GM12892 (cell line): ENCODE measurements around the gene ZSWIM4. TPM values are rescaled to one million over a fixed set of nuclear protein-coding genes. Genes with fewer than 3 reads are reported as not detected.
"Not testable (repeated sequence)": the region's sequence is repeated elsewhere in the genome, so short reads cannot be mapped to it uniquely, and the experiment has no call there.

ENCODE experiments used
- DNase-seq: peaks from one replicate; pipeline ENCODE4 v3.0.0; 2011; ENCODE audit not compliant: insufficient read length
- FAIRE-seq: peaks from 2 replicates; lab custom pipeline; 2011; peaks lifted over from hg19 to GRCh38; lab: Jason Lieb, UNC
- POLR2A ChIP-seq: IDR thresholded peaks from 2 replicates; pipeline ENCODE4 v1.6.1; 2011; ENCODE audit warnings: low read depth, low read length, control low read depth
- POLR2AphosphoS5 ChIP-seq: IDR thresholded peaks from 2 replicates; pipeline ENCODE4 v1.6.1; 2011; ENCODE audit warnings: low read depth, low read length, control low read depth
- TAF1 ChIP-seq: IDR thresholded peaks from 2 replicates; pipeline ENCODE4 v1.6.1; 2011; ENCODE audit warnings: low read depth, mild to moderate bottlenecking, control low read depth, low read length, borderline replicate concordance
- polyA plus RNA-seq: library from polyadenylated mRNA; unstranded; fragments of >200 nt; gene quantifications from one replicate; pipeline ENCODE4 v1.2.1, GENCODE V29; 2012; ENCODE audit warnings: missing spikeins, inconsistent platforms; ENCODE audit not compliant: missing spikeins

The ZSWIM4 gene
- polyA plus RNA-seq, result 1.8 TPM

DNA sequence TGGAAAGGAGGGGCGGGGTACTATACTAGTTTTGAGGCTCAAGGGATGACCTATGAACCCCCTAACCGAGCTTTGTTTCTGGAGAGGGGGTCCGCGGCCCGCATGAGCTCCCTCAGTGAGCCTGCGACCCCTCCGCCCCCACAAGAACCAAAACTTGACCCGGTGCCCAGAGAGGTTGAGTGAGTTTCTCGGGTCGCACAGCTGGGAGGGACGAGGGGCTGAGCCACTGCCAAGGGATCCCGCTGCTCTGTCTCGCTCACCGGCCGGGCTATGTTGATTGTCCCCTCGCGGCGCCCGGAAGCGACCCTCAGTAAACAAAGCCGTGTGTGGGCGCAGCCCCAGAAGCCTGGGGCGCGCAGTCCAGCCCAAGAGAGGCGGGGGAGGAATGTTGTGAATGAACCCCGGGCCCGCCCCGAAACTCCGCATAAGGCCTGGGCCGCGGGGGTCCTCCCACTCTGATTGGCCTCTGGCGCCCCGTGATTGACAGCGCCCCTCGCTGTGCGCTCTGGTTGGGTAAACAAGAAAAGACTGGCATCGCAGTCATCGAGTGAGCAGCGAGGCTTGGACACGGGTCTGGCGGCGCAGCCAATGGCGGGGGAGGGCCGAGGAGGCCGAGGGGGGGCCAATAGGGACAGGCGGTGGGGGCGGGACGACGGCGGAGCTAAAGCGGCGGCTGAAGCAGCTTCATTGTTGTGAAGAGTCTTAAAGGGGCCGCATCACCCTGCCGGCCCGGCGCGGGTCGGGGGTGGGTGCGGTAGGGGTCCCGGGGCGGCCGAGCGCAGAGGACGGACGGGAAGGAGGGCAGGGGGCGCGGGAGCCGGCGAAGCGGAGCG lies at the start of gene ZSWIM4:
Gene ZSWIM4 (plus strand): TSS at position 687 of the 833 bp plus-strand sequence. CDS start 206 bp downstream, outside the sequence.
- FAIRE-seq, result peak; percentile 90
- TF ChIP-seq POLR2AphosphoS5 (no peak), TAF1 (0 out of 2 replicates have a peak, but pooled peaks have one; percentile 33), POLR2A (peak; percentile 13; the same call in 1 of the 2 replicates)
- peak; percentile 97 for DNase-seq

DNA sequence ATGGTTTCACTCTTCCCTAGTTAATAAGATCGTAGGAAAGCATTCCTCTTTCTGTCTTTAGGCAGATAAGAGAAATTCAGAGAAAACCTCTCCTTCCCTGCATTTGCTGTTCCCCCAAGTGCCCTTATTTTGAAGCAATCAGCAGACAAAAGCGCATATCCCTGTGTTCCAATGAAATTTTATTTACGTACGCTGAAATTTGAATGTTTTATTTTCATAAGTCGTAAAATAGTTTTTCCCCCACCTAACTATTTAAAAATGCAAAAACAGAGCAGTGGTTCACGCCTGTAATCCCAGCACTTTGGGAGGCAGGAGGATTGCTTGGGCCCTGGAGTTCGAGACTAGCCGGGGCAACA lies 48.2 kb upstream of the ZSWIM4 start:
- no peak for DNase-seq
- no peak for TF ChIP-seq POLR2A
- no peak for TF ChIP-seq TAF1
- TF ChIP-seq POLR2AphosphoS5, result no peak
- no peak for FAIRE-seq

DNA sequence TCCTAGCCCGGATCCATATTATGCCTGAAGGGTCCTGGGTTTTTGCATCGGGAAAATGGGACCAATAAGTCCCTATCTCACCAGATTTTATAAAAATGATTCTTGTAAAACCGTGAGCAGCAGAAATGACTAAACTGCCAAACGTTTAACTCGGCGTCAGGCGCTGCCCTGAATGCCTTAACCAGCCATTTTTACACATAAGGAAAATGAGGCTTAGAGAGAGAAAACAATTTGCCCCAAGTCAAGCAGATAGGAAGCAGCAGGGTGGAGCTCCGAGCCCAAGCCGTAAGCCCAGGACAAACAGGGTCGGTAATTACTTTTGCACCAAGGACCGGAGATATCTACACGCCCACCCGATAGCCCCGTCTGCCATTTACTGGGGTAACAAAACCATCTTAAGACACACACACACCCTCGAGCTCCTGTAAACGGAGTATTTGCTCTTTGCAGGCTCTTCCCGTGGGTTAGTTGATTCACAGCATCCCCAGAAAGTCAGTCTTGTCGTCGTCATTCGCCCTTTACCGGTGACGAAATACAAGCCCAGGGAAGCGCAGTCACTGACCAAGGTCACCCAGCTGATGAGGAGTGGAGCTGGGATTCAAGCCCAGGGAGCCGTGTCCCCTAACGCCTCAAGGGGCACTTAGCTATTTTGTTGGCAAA lies 46.9 kb upstream of the ZSWIM4 start:
- TF ChIP-seq TAF1 (no peak), POLR2AphosphoS5 (peak; percentile 45; the same call in 1 of the 2 replicates)
- FAIRE-seq (peak; percentile 36), DNase-seq (no peak)

DNA sequence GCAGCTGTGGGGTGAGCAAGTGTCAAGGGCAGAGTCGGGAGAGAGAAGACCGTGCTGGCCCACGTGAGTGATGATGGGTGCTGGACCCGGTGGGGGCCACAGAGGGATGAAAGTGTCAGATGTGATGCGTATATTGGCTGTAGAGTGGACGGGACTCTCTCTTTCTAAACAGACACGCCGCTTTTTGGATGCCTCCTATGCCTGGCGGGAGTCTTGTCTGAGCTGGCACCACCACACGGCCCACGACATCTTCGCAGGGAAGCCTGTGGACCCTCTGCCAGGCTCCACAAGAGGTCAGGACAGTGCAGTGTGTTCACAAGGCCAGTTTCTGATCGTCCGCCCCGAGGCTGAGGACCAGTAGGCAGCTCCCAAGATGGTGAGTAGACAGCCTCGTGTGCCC lies 43.8 kb upstream of the ZSWIM4 start:
- TF ChIP-seq POLR2AphosphoS5 (no peak), TAF1 (no peak), POLR2A (no peak)
- FAIRE-seq (no peak), DNase-seq (no peak)

DNA sequence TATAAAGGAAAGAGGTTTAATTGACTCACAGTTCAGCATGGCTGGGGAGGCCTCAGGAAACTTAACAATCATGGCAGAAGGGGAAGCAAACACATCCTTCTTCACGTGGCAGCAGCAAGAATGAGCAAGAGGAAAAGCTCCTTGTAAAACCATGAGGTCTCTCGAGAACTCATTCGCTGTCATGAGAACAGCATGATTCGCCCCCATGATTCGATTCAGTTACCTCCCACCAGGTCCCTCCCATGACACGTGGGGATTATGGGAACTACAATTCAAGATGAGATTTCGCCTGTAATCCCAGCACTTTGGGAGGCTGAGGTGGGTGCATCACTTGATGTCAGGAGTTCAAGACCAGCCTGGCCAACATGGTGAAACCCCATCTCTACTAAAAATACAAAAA lies 41.6 kb upstream of the ZSWIM4 start:
- DNase-seq, FAIRE-seq: not testable (repeated sequence)

DNA sequence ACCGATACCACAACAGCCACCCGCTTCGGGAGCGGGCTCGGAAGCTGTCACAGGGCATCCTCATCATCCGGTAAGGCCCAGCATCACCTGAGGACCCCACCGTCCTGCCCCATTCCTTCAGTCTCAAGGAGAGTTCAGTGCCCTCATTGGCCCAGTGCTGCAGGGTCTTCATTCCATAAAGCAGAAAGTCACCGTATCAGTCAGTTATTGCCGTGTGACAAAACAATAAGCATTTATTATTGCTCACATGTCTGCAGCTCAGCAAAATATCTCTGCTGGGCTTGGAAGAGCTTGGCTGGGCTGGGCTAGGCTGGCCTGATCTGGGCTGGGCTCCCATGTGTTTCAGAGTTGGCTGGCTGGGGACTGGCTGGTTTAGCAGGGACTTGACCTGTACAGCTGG lies 39.0 kb upstream of the ZSWIM4 start:
- TF ChIP-seq POLR2A, result no peak
- no peak for TF ChIP-seq POLR2AphosphoS5
- no peak for TF ChIP-seq TAF1
- DNase-seq (no peak), FAIRE-seq (no peak)

DNA sequence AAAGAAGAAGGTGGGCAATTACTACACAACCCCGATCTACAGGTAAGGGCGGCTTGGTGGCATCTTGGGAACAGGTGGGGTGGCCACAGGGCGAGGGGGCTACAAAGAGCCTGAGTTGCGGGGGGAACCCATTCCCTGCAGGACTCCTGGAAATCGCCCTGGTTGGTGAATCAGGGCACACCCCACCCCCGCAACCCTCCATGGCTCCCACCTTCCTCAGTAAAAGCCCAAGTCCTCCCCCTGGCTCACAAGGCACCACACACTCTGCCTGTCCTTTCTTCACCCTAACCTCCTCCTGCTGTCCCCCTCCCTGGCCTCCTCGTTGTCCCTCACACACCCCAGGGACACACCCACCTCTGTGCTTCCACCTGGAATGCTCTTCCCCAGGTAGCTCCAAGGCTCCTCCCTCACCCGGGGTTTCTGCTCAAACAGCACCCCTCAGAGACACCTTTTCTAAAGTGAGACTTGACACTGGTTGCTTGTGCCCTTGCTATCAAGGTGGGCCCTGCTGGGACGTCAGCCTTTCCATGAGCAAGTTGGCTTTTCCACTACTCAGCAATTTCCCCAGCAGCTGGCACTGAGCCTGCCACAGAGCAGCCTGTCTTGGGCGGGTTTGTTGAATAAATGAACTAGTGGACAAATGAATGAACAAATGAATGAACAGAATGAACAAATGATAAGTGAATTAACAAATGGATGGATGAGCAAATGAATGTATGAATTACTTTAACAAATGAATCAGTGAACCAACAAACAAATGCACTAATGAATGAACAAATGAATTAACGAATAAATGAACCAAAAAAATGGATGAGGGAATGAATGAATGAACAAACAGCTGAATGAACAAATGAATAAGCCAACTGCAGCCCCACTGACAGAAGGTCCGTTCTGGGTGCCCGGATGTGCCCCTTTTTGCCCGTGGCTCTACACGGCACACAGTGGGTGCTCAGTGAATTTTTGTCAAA lies 37.2 kb upstream of the ZSWIM4 start:
- TF ChIP-seq POLR2AphosphoS5 (no peak), POLR2A (no peak), TAF1 (no peak)
- DNase-seq (no peak), FAIRE-seq (no peak)

DNA sequence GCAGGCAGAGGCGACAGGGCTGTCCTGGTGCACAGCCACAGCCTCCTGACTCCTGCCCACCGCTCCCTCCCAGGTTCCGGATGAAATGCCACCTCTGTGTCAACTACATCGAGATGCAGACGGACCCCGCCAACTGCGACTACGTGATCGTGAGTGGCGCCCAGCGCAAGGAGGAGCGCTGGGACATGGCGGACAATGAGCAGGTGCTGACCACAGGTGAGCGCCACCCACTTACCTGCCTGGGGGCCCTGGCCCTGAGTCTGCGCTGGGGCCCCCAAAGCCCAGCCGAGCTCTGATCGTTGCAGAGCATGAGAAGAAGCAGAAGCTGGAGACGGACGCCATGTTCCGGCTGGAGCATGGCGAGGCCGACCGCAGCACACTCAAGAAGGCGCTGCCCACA lies 36.4 kb upstream of the ZSWIM4 start:
- no peak for DNase-seq
- no peak for TF ChIP-seq TAF1
- TF ChIP-seq POLR2A, result no peak
- TF ChIP-seq POLR2AphosphoS5, result no peak
- FAIRE-seq, result no peak

DNA sequence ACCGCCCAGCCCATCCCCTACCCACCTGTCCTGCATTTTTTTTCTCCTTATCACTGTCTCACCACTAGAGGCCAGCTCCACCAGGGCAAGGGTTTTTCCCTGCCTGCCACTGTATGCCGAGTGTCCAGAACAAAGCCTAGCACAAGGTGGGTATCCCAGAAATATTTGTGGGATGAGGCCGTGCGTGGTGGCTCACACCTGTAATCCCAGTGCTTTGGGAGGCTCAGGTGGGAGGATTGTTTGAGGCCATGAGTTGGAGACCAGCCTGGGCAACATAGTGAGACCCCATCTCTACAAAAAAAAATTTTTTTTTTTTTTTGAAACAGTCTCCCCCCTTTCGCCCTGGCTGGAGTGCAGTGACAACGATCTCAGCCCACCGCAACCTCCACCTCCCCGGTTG lies 33.8 kb upstream of the ZSWIM4 start:
- DNase-seq (no peak), FAIRE-seq (no peak)
- TF ChIP-seq POLR2A (no peak), TAF1 (no peak), POLR2AphosphoS5 (no peak)

DNA sequence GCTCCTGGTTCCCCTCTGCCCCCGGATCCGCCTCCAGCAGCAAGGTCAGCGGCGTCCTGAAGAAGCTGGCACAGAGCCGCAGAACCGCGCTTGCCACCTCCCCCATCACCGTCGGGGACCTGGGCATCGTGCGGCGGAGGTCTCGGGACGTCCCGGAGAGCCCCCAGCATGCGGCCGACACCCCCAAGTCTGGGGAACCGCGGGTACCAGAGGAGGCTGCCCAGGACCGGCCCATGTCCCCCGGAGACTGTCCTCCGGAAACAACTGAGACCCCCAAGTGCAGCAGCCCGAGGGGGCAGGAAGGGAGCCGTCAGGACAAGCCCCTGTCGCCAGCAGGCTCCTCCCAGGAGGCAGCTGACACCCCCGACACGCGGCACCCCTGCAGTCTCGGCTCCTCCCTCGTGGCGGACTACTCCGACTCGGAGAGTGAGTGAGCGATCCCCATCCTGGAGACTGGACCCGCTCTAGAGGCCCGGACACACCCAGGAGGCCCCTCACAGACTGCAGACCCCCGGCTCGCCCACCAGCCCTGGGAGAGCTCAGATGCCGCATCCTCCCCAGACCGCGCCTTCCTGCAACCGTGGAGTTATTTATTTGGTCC lies 32.5 kb upstream of the ZSWIM4 start:
- DNase-seq (no peak), FAIRE-seq (no peak)
- TF ChIP-seq POLR2AphosphoS5 (no peak), TAF1 (no peak), POLR2A (no peak)

DNA sequence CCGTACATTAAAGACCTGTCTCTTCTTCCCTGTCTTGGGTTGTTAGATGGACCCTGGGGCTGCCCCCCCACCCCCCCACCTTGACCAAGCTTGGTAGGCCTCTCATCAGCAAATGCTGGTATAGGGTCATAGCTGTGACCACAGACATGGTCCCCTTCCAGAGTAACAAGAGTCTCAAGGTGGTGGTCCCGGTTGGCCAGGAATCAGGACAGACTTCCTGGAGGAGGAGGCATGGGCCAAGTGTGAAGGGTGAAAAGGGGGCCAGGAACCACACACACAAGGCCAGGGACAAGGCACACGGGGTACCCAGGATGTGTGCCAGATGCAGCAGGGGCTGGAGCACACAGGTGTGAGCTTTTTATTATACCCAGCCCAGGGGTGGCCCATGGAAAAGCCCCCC lies 32.0 kb upstream of the ZSWIM4 start:
- no peak for FAIRE-seq
- DNase-seq, result no peak
- no peak for TF ChIP-seq TAF1

DNA sequence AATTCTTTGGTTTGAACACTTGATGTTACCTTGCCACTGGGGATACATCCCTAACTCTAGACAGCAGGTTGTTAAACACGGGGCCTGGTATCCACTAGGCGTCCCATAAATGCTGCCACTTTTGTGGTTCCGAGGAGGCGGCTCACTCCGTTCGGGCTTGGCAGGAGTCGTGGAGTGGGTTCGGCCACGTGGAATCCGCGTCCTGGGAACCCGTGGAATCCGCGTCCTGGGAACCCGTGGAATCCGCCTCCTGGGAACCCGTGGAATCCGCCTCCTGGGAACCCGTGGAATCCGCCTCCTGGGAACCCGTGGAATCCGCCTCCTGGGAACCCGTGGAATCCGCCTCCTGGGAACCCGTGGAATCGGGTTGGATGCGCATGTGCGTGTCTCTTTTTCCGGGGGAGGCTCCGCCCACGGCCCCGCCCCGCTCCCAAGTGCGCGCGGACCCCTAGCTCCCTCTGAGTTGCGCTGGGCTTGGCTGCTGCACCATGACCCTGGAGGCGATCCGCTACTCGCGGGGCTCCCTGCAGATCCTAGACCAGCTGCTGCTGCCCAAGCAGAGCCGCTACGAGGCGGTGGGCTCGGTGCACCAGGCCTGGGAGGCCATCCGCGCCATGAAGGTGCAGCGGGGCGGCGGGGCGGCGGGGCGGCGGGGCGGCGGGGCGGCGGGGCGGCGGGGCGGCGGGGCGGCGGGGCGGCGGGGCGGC lies 31.0 kb upstream of the ZSWIM4 start, which contains the start of gene MRI1:
Gene MRI1 (plus strand): TSS at position 422 of the 707 bp plus-strand sequence. CDS start 67 bp downstream, at position 489.
- DNase-seq (peak; percentile 86), FAIRE-seq (peak; percentile 74)
- peak; percentile 63; the same call in 1 of the 2 replicates for TF ChIP-seq POLR2A
- 0 out of 2 replicates have a peak, but pooled peaks have one; percentile 27 for TF ChIP-seq TAF1
- TF ChIP-seq POLR2AphosphoS5, result no peak
